Measurements from ENCODE around the gene CPNE4. TPM values are rescaled to one million over a fixed set of nuclear protein-coding genes. Genes with fewer than 3 reads are reported as not detected.

Gene CPNE4
- total RNA-seq, 1 donor from 2014 or later: 0.41 TPM

DNA sequence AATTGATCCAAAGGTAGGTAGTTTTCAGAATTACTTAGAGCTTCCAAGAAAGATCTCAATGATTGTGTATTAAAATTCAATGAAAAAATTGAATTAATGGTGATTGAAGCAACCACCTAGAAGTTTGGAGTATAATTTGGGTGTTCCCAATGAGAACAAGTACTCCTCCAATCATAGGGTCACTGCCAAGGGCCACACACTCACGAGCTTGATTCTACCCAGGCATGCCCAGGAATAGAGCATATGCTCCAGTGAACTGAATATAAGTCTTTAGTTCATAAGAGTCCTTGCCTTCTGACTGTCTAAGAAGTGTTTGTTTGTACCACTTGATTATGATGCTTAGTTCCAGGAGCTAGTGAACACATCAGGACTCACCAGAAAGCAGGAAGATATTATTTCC is 133.9 kb downstream of the CPNE4 start:
- Mint-ChIP-seq H3K4me1 (ENCODE audit: unreplicated experiment) (no peaks in the 10 kb centered on the region), H3K27me3 (ENCODE audit: unreplicated experiment) (no peaks in the 10 kb centered on the region)

GRCh38 chr3:131899021-131899420 is 135.8 kb downstream of the CPNE4 start:
- Mint-ChIP-seq H3K4me1 (ENCODE audit: unreplicated experiment) (no peaks in the 10 kb centered on the region), H3K27ac (ENCODE audit: unreplicated experiment) (no peak overlapping the region), H3K27me3 (ENCODE audit: unreplicated experiment) (no peaks in the 10 kb centered on the region), H3K4me3 (ENCODE audit: unreplicated experiment) (no peak overlapping the region), H3K9me3 (ENCODE audit: unreplicated experiment) (no peaks in the 10 kb centered on the region), H3K36me3 (ENCODE audit: low read depth, unreplicated experiment) (no peaks in the 10 kb centered on the region)
- no peak for TF ChIP-seq CTCF (IDR thresholded peaks at IDR 0.05; ENCODE audit: unreplicated experiment)
- DNase-seq (ENCODE audit: low spot score): no peak

More for the DNA sequence above, 133.9 kb downstream of the CPNE4 start:
- TF ChIP-seq CTCF (IDR thresholded peaks at IDR 0.05; ENCODE audit: unreplicated experiment): no peak
- DNase-seq (ENCODE audit: low spot score): no peak
- Mint-ChIP-seq H3K36me3 (ENCODE audit: low read depth, unreplicated experiment) (no peaks in the 10 kb centered on the region), H3K27ac (ENCODE audit: unreplicated experiment) (no peak overlapping the region), H3K4me3 (ENCODE audit: unreplicated experiment) (no peak overlapping the region), H3K9me3 (ENCODE audit: unreplicated experiment) (no peaks in the 10 kb centered on the region)

DNA sequence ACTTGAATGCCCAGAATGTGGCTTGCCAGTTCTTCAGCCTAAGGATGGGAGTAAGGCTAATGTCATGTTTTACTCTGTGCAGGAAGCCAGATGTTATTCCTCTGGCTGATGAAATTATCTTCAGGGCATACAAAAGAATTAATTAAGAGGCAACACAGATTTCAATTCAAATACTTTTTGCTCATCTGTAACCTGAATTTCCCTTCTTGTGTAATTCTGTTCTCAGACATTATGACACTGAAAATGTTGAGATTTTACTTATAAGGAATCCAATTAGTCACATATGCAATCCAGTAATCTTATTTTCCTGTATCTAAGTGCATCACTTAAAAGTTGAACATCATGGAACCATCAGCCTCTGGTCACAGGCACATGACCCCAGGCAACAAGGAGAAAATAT is 136.5 kb downstream of the CPNE4 start:
- H3K36me3 Mint-ChIP-seq (ENCODE audit: low read depth, unreplicated experiment): no peaks in the 10 kb centered on the region
- TF ChIP-seq CTCF (IDR thresholded peaks at IDR 0.05; ENCODE audit: unreplicated experiment): no peak
- H3K27ac Mint-ChIP-seq (ENCODE audit: unreplicated experiment): no peak overlapping the region
- H3K4me3 Mint-ChIP-seq (ENCODE audit: unreplicated experiment): no peak overlapping the region
- DNase-seq (ENCODE audit: low spot score): no peak
- H3K9me3 Mint-ChIP-seq (ENCODE audit: unreplicated experiment): no peaks in the 10 kb centered on the region
- no peaks in the 10 kb centered on the region for H3K27me3 Mint-ChIP-seq (ENCODE audit: unreplicated experiment)
- no peaks in the 10 kb centered on the region for H3K4me1 Mint-ChIP-seq (ENCODE audit: unreplicated experiment)

GRCh38 chr3:131896285-131896684 is 138.5 kb downstream of the CPNE4 start:
- Mint-ChIP-seq H3K9me3 (ENCODE audit: unreplicated experiment) (no peaks in the 10 kb centered on the region), H3K27ac (ENCODE audit: unreplicated experiment) (no peak overlapping the region), H3K4me1 (ENCODE audit: unreplicated experiment) (no peaks in the 10 kb centered on the region), H3K36me3 (ENCODE audit: low read depth, unreplicated experiment) (no peaks in the 10 kb centered on the region), H3K27me3 (ENCODE audit: unreplicated experiment) (no peaks in the 10 kb centered on the region), H3K4me3 (ENCODE audit: unreplicated experiment) (no peak overlapping the region)
- no peak for DNase-seq (ENCODE audit: low spot score)
- no peak for TF ChIP-seq CTCF (IDR thresholded peaks at IDR 0.05; ENCODE audit: unreplicated experiment)

GRCh38 chr3:131895766-131896165 is 139.0 kb downstream of the CPNE4 start:
- Mint-ChIP-seq H3K27ac (ENCODE audit: unreplicated experiment) (no peak overlapping the region), H3K27me3 (ENCODE audit: unreplicated experiment) (no peaks in the 10 kb centered on the region), H3K36me3 (ENCODE audit: low read depth, unreplicated experiment) (no peaks in the 10 kb centered on the region), H3K4me1 (ENCODE audit: unreplicated experiment) (no peaks in the 10 kb centered on the region), H3K4me3 (ENCODE audit: unreplicated experiment) (no peak overlapping the region), H3K9me3 (ENCODE audit: unreplicated experiment) (no peaks in the 10 kb centered on the region)
- TF ChIP-seq CTCF (IDR thresholded peaks at IDR 0.05; ENCODE audit: unreplicated experiment): no peak
- DNase-seq (ENCODE audit: low spot score): no peak

Measured in endothelial cell (in vitro differentiated cells).